ENCODE data around the gene FBLN5.
"Not testable (repeated sequence)": the region's sequence is repeated elsewhere in the genome, so short reads cannot be mapped to it uniquely, and the experiment has no call there.

FBLN5 gene

DNA sequence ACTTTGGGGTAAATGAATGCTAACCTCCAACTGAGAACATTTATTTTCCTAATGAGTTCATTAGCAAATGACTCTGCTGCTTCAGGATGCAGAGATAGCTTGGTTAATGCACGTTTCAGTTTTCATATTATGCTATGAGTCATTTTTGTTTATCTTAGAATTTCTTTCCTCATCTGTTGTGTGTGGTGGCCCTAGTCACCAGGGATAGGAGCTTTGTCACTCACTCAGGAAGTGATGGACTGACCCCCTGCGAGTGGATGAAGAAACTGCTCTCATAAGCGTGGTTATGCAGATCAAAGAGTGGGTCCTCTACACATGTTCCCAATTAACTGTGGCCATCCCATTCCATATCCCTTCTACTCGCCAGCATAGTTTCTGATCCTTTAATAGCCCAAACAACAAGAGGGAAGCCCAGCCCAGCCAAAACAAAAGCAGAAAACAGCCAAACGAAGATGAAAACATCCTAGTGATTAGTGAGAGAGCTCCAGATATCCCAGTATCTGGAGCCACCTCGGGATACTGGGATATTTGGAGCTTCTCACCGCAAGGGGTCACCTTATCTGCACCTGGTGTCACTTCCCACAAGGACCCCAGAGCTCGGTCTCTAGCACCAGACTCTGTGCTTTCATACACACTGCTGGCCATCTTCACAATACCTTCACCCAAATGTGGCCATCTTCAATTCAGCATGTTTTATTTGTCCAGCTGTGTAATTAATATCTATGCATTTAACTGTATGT is 88.8 kb downstream of the FBLN5 start:
- DNase-seq: peak in 1 of 2 experiments; percentile 2

DNA sequence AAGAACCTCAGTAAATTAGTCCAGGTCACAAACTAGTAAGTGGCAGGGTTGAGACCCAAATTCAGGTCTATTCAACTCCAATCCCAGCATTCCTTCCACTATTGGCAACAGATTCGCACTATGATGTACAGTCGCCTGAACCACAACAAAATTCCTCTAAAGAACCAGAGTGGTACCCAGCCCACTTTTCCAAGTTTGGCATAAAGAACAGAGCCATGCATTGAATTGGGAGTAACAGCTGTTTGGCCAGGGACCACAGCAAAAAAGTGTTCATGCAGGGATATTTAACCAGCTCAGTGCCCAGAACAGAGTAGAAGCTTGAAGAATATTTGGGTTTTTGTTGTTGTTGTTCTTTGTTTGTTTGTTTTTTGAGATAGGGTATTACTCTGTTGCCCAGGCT is 89.9 kb downstream of the FBLN5 start:
- DNase-seq: no peak

DNA sequence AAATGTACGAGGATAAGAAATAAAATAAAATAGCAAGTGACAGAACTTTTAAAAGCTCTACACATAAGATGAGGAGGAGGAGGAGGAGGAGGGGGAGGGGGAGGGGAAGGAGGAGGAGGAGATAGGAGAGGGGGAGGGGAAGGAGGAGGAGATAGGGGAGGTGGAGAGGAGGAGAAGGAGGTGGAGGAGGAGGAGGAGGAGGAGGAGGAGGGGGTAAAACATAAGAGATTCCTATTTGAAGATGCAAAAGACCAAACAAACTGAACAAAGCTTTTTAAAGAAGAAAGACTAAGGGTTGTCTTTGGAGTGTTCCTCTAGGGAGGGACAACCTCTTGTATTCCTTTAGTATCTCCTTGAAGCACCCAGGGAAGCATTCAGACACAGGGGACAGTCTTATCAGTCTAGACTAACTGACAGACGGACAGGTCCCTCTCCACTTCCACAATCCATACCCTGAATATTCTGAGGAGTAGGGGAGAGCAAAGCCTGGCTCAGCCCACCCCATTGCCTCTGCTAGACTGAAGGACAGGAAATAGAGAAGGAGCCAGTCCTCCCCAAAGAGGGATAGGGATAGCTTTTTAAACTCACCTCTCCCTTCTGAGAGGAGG is 93.1 kb downstream of the FBLN5 start:
- DNase-seq: no peak

DNA sequence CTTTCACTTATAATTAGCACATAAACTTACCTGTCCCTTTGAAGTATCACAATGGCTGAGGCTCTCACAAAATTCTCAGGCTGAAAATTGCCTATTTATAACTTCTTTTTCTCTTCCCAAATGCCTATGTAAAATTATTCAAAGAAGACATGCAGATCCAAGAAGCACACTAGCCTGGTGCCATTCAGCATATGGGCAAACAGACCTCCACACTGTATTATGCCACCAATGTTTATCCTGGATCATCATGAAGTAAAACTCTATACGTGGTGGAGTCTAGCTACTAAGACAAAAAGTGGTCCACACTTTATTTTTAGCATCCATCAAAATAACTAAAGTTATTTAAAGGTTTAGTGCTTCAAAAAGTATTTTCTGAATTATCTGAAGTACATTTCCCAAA is 95.9 kb downstream of the FBLN5 start:
- DNase-seq: no peak

DNA sequence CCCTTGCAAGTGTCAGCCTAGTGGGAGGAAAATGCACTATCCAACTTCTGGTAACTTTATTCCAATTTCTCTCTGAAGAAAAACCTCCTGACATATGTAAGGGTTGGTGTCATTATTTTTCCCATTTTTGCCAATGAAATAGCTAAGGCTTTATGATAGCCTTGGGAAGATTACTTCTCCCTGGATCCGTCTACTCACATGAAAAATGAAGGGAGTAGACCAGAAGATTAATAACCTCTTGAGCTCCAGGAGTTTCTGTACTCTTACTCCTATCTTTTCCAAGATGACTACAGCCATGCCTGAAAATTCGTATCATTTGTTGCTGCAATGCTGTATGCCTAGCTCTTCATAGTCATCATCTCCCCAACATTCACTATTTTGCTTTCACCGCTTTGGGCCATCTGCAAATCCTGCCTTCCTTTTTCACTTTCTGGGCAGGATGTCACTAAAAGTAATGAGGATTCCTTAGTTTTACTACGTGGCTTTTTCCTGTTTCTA is 98.9 kb downstream of the FBLN5 start:
- no peak for DNase-seq

DNA sequence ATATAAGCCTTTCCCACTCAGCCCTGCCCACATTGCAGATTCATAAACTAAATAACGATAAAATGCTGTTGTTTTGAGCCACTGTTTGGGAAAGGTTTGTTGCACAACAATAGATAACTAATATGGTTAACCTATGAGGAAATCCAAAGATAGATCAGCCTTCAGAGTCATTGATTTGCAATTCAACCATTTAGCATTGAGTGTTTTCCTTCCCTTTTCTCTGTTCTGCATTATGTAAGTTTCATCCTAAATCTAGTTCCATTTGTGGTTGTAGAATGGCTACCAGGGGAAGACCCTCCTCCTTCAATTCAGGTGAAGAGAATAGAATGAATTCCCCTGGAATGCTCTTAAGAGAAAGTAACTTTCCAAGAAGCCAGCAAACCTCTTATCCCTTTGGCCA is 99.8 kb downstream of the FBLN5 start:
- no peak for DNase-seq

DNA sequence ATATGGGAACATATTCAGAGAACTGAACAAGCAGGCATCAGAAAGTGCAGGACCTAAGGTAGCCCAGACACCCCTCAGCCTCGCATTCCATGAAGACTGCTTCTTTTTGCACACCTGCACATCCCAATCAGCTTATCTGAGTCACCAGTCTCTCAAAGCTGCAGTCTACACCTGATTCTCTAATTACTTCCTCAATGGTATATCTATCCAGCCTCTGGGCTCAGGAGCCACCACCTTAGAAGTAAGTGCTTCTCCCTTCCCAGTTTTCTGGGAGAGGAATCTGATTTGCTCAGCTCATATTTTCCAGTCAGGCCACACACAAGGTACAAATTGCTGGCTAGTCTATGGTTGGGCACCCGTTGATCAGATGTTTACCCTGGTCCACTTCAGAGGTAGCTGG is 101.8 kb downstream of the FBLN5 start:
- DNase-seq: no peak

DNA sequence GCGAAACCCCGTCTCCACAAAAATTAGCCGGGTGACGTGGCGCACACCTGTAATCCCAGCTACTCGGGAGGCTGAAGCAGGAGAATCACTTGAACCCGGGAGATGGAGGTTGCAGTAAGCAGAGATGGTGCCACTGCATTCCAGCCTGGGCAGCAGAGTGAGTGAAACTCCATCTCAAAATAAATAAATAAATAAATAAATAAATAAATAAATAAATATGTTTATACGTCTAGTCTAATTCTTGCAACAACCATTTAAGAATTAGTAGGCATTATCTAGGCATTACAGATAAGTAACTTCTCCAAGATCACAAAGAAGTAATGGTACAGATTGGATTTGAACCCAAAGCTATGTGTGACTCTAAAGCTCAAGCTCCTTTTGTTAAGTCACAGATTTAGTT is 102.4 kb downstream of the FBLN5 start:
- not testable (repeated sequence) for DNase-seq

DNA sequence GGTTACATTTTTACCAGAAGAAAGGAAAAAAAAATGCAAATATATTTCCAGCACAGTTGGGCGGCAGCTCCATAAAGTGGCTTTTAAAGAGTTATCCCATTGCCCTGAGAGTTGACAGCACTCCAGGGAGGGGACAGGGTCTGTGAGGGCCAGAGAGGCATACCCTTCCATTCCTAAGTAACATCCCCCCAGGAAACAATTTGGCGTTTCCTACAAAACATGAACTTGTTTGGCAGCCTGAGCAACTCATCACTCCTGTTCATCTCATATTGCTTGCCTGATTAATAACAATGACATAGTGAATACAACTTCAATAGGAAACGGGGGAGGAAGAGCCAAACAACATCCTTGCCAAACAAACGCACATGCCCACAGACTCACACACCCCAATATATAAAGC is 103.5 kb downstream of the FBLN5 start:
- no peak for DNase-seq

DNA sequence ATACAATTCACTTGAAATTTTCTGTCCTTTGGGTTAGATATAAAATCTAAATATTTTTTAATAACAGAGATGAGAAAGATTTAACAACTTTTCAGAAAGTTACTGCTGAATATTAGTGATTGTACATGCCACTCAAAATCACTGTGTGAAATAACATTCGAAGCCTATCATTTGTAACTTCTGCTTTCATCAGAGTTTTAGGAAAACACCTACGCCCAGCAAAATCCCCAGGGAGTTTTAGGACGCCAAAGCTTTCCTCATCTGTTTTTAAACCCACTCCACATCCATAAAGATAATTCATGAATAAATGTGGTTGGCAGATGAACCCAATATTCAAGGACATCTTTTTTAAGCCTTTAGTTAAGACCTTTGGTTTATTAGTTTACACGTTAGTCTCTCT is 104.1 kb downstream of the FBLN5 start:
- DNase-seq: no peak

DNA sequence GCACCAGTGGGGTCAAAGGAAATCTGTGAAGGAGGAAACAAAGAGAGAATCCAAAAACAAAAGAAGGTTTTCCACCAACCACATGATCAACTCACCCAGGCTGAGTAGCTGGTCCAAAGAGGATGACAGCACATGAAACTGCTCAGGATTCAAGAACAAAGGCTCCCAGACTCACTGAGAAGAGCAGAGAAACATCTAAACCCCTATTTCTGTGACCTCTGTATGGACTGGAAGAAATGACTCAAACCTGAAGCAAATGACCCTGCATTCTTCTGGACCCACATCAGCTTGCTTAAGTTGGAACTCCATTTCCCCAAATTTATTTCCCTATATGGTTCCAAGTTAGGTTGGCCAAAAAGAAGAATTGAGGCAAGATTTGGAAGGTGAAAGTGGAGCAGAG is 106.4 kb downstream of the FBLN5 start:
- DNase-seq: no peak

DNA sequence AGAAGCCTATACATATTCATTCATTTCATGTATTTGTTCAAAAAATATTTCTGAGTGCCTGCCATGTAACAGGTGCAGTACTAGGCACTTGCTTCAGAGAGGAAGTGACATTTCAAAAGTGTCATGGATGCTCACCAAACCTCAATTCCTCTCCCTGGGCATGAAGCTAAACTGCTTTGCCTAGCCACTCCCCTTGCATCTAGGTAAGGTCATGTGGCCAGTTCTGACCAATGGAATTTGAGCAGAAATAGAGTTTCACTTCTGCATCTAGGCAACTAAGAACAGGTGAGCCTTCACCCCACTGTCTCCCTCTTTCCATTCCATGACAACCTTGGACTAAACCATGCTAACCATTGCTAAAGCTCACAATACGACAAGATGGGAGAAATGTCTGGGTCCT is 107.7 kb downstream of the FBLN5 start:
- DNase-seq: no peak

DNA sequence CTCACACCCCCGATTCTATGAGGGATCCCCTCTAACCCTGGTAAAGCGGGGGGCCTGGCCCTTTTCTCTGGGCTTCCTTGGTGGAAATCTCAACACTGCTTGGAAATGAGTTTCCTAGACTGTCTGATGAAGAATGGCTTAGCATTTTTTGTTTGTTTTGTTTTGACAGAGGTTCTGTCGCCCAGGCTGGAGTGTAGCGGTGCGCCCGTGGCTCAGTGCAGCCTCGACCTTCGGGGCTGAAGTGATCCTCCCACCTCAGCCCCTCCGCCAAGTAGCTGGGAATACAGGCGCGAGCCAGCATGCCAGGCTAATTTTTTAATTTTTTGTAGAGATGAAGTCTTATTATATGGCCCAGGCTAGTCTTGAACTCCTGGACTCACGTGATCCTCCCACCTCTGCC is 110.4 kb downstream of the FBLN5 start:
- DNase-seq: no peak

DNA sequence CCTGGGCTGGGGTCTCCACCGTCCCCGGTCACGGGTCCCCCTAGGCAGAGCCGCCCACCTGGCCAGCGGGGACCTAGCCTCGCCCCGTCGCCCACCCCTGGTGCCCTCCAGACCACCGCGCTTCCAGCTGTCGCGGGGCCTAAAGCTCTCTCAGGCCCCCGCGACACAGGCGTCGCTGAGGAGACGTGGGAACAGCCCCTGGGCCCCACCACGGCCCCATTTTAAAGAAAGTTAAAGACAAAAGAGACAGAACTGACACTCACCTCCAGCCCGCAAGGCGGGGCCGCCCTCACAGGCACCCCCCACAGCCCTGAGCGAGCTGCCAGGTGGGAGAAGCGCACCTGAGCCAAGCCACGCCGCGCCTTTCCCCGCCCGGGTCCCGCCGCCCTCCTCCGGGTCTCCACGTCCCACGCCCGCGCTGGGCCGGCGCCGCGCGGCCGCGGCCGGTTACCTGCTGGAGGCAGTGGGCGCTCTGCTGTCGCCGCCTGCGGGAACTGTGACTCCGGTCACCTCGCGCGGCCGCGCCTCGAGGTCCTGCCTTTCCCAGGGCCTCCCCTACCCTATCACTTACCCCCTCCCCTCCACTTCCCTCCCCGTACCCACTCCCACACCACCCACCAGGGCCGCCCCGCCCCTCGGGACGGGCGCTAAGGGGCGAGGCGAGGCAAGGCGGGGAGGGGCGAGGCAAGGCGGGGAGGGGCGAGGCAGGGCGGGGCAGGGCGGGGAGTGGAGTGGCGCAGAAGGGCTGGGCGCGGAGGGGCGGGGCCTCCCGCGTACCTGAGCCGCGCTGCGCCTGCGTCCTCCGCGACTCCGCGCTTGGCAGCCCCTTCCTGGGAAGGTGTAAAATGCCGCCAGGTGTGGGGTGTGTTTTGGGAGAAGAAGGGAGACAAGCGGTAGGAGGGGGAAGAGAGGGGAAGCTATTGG is 111.3 kb downstream of the FBLN5 start:
- DNase-seq: peak; percentile 51

DNA sequence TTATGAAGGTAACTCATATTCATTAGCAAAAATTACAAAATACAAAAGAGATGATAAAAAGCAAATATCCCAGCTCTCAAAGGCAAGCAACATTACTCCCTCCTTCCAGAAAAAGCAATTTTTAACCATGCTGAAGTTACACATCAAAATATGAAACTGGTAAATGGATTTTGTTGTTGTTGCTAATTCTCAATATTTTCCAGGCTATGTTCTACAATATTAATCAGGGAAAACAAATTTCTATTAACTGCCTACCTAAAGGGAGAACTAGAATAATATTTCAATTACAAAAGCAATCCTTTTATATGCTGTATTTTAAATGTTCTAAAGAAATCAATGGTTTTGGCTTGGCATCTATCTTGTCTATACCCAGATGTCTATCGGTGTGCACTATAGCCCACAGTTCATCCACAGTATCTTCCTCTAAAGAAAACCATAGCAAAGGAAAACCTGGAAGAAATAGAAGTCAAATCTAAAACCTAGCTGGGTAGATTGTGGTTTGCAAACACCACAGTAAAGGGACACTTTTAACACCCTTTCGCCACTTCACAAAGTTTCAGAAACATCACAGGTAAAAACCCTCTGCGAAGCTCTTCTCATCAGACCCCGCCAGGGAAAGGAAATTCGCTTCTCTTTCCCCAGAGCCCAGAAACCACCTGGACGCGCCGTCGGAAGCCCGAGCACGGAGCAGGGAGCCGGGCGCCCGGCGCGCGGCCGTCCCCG is 112.1 kb downstream of the FBLN5 start:
- DNase-seq: no peak

DNA sequence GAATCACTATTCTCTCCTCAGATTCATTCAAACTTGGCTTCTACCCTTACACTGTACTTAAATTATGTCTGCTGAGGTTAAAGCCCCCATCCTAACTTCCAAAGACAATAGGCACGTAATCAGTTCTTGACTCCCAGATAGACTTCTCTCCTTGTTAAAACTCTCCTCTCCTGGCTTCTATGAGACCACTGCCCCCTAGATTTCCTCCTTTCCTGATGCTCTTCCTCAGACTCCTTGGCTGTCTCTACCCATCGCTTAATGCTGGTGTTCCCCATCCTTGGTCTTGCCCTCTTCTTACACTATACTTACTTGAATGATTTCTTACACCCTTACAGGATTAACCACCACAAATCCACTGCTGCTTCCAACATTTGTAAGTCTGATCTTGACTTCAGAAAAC is 112.9 kb downstream of the FBLN5 start:
- no peak for DNase-seq

DNA sequence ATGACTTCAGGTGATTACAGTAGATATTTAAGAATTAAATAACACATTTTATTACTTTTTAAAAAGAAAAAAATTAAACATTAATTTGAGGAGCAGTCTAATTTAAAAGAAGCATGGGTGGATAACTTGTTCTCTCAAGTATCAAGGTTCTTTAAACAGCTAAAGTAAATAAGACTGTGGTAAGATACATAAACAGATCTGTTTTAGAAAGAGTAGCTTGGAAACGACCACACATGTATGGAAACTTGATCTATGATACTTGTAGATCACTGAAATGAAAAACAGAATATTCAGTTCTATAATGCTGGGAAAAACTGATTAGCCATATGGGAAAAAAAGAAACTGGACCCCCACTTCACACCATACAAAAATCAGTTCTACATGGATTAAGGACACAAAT is 116.2 kb downstream of the FBLN5 start:
- no peak for DNase-seq

DNA sequence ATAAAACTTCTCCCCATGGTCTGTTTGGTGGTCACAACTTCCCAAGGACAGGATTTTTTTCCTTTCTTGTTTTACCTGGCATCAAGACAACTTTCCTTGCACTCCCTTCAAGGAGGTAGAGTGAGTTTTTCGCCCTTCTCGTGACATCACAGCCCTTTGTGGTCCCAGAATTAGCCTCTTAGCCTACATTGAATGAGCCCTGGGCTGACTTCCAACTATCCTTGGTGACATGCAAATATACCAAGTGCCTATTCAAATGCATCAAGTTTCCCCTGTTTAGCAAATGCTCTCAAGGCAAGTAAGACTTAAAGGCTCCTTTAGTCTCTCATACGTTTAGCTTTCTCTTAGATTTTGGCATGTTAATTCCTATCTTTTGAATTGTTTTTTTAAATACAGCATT is 116.7 kb downstream of the FBLN5 start:
- DNase-seq: no peak

DNA sequence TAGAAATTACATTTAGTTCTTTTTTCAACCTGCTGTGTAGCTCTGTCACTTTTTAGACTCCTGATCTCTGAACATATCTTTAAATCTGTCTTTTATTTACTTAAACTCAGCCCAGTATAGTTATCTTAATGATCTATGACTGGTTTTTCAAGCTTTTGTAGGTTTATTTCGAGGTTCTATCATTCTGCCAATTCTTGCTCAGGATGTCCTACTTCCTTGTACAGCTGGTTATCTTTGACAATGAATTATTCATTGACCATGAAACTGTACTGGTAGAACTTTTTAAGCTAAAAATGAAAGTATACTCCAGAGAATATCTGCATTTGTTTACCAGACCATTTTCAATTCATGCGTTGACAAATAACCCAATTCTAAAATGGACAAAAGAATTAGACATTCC is 118.0 kb downstream of the FBLN5 start:
- no peak for DNase-seq

DNA sequence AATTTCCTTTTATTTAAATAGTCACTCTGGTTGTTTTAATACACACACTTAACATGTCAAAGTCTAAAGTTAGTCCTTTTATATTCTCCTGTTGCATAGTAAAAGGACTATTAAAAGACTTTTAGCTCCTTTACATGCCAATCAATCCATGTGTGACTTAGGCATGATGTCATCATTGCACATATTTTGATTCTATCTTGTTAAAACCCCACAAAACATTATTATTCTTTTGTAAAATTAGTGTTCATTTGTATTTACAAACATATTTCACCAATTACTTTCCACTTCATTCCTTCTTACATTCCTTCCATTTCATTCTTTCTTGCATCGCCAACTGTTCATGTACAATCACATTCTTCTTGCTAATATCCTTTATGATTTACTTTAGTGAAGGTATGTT is 119.7 kb downstream of the FBLN5 start:
- DNase-seq: no peak
